GM19455 (cell line): ENCODE results near the gene CDH23.

Experiments used
- ATAC-seq: cut with Tn5 transposase; IDR thresholded peaks from one replicate; pipeline ENCODE4 v1.9.1; 2021; ENCODE audit not compliant: unreplicated experiment

Gene CDH23

DNA sequence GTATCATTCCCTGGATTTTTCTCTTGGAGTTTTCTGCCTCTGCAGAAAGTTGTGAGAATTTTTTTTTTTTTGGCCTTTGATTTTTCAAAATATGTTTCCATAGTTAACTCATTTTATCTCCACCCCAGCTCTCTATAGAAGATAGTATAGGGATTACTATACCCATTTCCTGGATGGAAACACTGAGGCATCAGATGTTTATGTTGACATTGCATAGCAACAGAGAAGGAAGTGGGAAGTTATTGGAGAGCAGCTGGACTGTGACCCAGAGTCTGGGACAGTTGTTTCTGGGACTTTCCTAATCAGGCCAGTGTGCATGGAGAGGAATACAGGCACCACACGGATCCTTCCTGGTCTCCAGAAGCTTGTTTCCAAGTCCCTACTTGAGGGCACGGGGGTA is 158.0 kb downstream of the CDH23 start:
- no peak for ATAC-seq

DNA sequence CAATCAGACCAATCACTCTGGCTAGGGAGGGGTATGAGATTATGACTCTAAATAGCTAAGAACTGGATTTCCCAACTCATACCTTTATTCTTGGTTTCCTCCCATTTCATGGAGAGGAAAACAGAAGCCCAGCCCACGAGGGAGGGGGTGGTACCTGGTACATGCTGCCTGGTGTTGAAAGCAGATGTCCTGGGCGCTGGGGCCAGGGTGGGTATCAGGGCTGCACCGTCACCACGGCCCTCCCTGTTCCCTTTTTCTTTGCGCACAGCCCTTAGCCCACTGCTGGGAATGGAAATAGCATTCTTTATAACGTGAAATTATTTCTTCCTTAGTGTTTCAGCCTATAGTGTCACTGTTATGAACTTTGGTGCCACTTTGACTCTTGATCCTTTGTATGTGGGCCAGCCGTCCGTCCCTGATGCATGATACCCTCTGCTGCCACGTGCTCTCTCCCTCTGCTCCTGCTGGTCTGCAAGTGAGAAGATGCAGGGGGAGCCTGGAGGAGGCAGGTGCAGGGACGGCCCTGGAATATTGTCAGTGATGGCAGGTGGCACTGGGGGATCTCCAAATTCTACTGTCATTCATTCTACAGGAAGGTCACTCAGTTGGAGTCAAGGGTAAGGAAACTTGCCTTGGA is 158.5 kb downstream of the CDH23 start:
- no peak for ATAC-seq

DNA sequence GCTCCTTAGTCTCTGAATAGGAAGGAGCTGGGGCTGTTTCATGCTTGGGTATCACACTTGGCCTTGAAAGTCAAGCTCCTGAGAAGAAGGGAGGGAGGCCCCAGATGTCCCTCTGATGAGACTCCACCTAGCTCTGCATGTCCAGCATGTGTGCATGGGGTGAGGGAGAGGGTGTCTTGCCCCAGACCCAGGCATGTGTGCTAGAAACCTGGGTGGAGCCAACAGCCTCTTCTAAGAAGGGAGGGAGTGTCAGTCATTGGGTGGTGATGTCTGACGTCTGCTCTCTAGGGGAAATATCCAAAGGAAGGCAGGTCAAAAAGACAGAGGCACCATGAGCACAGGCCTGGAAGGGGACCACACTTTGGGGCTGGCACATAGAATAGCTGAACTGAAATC is 159.0 kb downstream of the CDH23 start:
- no peak for ATAC-seq

DNA sequence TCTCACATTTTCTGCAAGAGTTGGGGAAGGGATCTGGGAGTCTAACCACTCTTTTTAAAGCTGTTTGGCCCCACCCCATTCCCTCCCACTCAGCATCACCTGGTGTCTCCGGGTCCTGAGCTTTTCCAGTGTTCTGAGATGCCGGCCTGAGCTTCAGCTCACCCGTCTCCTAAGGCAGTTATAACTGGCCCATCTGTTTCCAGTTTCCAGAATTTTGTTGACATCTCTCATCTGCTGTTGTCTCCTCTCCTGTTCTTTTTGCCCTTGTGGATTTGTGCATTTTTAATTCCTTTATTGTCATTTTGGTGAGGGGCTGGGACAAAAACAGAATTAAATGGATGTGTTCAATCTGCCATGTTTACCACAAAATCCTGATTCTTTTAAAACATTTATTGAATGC is 162.3 kb downstream of the CDH23 start:
- ATAC-seq = no peak

- no peak for ATAC-seq
Observed at GRCh38 chr10:71561003-71561574, 164.4 kb downstream of the CDH23 start.

GRCh38 chr10:71562181-71562580 is 165.5 kb downstream of the CDH23 start:
- ATAC-seq = no peak

DNA sequence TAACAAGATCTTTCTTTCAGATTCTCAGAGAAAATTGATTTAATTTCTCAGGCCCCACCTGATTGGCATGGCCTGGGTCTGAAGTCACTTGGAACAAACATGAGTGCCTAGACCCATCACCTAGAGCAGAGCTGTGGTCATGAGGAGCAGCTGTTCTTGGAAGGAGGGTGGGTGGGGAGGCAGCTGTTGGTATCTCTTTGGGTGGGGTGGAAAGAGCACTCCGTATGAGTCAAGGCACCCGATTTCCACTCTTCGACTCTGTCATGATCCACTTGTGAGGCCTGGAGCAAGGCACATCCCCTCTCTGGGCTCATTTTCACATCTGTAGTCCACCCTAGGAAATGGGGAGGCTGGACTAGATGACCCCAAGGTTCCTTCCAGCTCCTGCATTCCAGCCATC is 166.2 kb downstream of the CDH23 start:
- no peak for ATAC-seq

GRCh38 chr10:71564194-71564820 is 167.6 kb downstream of the CDH23 start:
- ATAC-seq = no peak

DNA sequence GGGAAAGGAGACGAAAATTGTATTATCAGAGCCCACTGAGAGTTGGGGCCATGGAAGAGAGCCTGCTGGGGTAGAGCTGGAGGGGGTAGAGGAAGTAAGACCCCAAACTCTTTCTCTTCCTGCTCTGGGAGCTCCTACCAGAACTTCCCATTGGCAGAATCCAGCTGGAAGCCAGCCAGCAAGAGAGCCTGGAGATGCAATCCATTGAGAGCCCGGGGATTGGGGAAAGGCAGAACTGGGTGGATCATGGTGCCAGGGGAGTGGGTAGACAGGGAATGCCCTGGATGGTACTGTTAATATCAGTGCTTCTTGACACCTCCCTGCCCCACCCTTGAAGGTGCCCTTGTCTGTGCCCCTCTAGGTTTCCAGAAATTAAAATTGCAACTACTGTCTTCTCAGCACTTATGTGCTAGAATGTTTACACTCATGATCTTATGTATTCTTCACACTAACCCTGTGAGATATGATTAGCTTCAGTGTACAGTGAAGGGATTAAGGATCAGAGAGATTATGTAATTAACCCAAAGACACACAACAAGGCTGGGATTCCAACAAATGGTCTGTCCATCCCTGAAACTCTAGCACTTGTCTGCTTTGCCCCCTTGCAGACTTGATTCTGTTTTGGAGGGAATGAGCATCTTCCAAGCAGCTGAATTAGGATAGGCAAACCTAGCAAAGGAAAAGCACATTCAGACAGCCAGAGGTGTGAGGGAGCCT is 168.7 kb downstream of the CDH23 start:
- no peak for ATAC-seq

DNA sequence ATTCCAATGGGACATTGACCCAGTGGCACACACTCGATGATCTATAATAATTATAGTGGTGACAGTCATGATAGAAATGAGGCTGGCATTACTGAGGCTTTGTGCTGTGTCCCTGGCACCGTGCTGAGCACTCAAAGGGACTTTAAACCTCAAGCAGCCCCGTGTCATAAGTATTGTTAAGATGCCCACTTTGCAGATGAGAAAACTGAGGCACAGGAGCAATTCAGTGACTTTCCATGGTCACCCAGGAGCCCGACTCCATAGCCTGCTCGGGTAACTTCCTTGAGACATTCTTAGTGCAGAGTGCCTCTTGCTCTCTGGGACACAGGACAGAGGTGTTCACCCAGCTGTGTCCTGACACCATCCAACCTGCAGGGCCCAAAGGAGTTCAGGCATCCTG is 170.3 kb downstream of the CDH23 start:
- no peak for ATAC-seq

DNA sequence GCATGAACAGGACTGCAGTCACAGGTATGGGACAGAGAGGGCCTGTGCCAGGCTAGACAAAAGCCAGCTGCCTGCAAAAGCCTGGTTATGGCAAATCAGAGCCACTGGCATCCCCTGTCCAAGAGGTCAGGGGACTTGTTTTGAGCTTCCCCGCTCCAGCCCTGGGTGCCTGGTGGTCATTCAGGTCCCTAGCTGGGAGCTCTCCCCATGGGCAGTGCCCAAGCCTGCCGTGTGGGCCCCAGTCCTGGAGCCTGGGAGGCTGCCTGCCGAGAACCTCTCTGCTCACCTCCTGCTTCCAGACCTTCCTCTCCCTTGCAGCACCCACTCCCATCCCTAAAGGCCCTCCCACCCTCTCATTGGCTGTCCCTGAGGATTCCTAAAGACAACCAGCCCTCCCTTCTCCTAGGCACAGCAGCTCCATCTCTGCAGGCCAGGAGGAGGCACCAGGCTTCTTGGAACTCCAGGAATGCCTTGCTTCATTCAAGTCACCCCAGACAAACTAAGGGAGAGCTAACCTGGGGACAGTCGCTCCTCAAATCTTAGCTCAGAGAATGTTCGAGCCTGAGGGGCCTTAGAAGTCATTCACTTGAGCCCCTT is 172.3 kb downstream of the CDH23 start:
- ATAC-seq = no peak

DNA sequence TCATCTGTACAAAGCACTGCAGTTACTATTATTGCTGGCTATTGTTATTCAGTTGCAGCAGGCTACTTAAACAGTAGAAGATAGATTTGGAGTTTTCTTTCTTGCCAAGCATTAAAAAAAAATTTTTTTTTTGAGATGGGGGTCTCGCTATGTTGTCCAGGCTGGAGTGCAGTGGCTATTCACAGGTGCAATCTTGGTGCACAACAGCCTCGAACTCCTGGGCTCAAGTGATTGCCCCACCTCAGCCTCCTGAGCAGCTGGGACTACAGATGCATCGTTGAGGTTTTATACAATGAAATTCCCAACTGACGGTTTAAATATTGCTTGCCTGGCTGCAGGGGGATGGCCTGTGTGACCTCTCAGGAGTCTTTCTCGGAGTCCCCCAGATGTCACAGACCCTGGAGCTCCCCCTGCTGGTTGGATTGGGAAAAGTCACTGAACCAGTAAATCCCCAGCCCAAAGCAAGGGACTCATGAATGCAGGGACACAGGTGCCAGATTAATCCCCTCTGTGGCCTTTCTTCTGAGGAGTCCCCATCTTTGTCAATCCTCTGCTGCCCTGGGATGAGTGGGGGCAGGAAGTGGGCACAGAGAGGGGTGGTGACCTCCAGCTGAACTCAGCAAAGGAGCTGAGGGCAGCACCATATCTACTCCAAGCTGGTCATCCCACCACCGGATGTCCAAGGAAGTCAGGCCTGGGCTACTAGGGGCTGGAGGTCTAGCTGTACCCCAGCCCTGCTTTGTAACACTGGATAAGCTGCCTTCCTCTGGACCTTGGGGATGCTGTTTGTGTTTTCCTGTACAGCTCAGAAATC is 173.3 kb downstream of the CDH23 start:
- ATAC-seq = no peak

DNA sequence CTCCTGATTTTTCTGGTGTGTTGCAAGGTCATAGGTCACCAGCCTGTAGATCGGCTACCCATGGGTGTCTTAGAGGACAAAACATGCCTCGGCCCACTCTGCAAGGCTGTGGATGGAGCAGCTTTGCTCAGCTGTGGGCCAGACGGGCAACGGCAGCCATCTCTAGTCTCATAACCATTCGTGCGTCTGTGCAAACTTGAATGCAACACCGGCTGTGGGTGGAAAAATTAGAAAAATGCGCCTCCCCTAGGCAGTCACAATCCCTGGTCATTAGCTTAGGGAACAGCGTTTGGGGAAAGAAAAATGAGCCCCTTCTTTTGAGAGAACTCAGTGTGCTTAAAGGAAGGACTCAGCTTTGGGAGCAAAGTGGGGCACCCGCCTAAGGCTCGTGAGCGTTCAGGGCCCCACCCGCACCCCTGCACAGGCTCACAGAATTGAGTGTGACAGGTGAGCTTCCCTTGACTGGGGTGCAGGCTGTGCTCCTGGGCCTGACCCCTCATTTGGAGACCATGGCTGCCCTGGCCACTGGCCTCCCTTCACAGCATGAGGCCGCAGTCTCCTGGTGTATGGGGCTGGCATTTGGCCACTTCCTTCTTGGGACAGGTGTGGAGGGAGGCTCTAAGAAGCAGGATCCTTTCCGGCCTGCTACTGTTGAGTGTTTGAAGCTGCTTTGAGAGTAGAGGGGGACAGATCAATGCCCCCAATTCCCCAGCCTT is 174.9 kb downstream of the CDH23 start:
- no peak for ATAC-seq

GRCh38 chr10:71572962-71573361 is 176.2 kb downstream of the CDH23 start:
- ATAC-seq = no peak

DNA sequence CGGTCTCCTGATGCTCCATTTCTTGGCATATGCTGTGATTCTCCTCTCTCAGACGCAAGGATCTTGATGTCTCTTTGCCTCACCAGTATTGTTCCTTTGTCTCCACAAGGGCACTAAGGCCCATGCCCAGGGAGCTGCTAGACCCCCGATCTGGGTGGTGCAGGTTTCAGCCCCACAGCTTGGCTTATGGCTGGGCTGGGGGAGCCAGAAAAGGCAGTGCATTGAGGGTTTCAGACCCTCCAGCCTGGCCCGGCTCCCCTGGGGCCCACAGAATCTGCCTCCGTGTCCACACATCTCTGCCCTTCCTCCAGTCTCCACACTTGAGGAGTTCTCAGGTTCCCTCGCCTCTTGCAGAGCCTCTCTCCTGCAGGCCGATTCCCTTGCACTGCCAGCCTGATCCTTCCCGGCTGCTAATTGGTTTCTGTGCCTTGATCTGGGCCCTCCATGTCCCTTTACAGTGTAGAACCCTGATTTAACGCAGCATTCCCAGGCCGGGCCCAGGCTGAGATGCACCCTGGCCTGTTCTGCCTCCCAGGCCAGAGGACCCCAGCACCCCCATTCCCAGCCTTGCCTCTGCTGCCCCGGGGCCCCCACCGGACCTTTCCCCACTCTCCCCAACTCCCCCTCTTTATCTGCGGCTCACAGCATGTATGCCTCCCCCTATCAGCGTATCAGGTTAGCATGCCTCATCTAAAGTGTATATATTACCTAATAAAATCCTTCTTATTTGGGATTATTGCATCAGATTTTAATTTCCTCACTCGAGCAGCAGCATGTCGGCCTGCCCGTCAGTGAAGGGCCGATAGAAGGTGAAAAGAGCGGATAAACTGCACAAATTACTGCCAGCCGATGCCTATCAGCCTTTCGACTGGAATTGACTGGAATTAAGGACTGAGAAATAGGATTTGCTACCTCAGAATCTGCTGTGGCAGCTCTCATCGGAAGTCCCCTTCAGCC is 177.1 kb downstream of the CDH23 start:
- no peak for ATAC-seq

GRCh38 chr10:71575451-71575850 is 178.7 kb downstream of the CDH23 start:
- ATAC-seq = no peak

- ATAC-seq = no peak
Observed at GRCh38 chr10:71575934-71576801, 179.4 kb downstream of the CDH23 start.

DNA sequence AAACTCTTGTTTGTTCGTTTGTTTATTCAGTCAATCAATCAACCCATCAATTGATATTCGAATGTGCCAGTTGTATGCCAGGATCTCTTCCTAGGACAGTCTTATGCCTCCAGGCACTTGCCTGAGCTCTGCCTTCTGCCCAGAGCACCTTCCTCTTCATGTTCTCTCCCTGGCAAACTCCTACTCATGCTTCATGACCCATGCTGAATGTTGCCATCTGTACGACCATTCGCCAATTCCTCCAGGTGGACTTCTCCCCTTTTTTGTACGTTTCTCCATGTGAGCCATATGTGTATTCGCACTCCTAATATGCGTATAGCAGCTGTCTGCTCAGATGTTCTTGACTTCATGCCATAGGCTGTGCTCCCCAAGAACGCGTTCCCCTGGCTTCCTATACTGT is 180.1 kb downstream of the CDH23 start:
- no peak for ATAC-seq
